HG03039 (cell line): ENCODE data around the gene TECTB.

ENCODE experiments used
- ATAC-seq: cut with Tn5 transposase; IDR thresholded peaks from one replicate; pipeline ENCODE4 v1.9.1; 2021; ENCODE audit warnings: mild to moderate bottlenecking, moderate library complexity; ENCODE audit not compliant: unreplicated experiment

Gene TECTB

GRCh38 chr10:112345202-112345601, 62.0 kb downstream of the TECTB start:
- ATAC-seq, result no peak

GRCh38 chr10:112345743-112346142, 62.5 kb downstream of the TECTB start:
- no peak for ATAC-seq

- ATAC-seq, result no peak
These were observed 63.6 kb downstream of the TECTB start for GRCh38 chr10:112346774-112347173.

GRCh38 chr10:112347709-112348671, 64.8 kb downstream of the TECTB start:
- ATAC-seq, result no peak

- no peak for ATAC-seq
These were observed 65.6 kb downstream of the TECTB start for GRCh38 chr10:112348759-112349158.

- ATAC-seq, result no peak
These were observed 66.4 kb downstream of the TECTB start for GRCh38 chr10:112349521-112350085.

- ATAC-seq, result no peak
These were observed 67.9 kb downstream of the TECTB start for GRCh38 chr10:112351146-112351545.

GRCh38 chr10:112352044-112352443, 68.8 kb downstream of the TECTB start:
- ATAC-seq, result no peak

- ATAC-seq, result no peak
These were observed 69.8 kb downstream of the TECTB start for GRCh38 chr10:112353046-112353445.
